Right renal cortex interstitium (tissue), 3 donors: ENCODE data around the gene PDZRN4. TPM values are rescaled to one million over a fixed set of nuclear protein-coding genes. Genes with fewer than 3 reads are reported as not detected.
"Not testable (repeated sequence)": the region's sequence is repeated elsewhere in the genome, so short reads cannot be mapped to it uniquely, and the experiment has no call there.

Source experiments
- DNase-seq, 3 donors: peaks; one replicate each; pipeline ENCODE4 v3.0.0-alpha.2; 2013; ENCODE audit warnings: low read depth in 3 of 3, low spot score in 2 of 3
- polyA plus RNA-seq, 3 donors: library from polyadenylated mRNA; unstranded; fragments of 120-200 nt; gene quantifications; one replicate each; pipeline ENCODE4 v1.2.1, GENCODE V29; 2013; ENCODE audit not compliant: insufficient read length in 3 of 3

Gene PDZRN4
- polyA plus RNA-seq, 3 donors, result 4.8 to 7.0 (median 5.7) TPM

- not testable (repeated sequence) for DNase-seq
Observed at GRCh38 chr12:41615174-41615573, 427.1 kb downstream of the PDZRN4 start.

- DNase-seq, result no peak
Observed at GRCh38 chr12:41619705-41620104, 431.6 kb downstream of the PDZRN4 start.

GRCh38 chr12:41621291-41621690, 433.2 kb downstream of the PDZRN4 start:
- DNase-seq, result no peak
